CD4-positive, alpha-beta T cell treated with Interleukin-15 for 4 hours (primary cell): ENCODE data around the gene MED12L.

Experiments used
- DNase-seq: peaks from one replicate; pipeline ENCODE4 v3.0.0-alpha.2; 2020; ENCODE audit warnings: low spot score

Gene MED12L

GRCh38 chr3:151462278-151462780, 376.9 kb downstream of the MED12L start:
- no peak for DNase-seq

- DNase-seq = no peak
Observed at GRCh38 chr3:151462991-151463390, 377.5 kb downstream of the MED12L start.

- no peak for DNase-seq
Observed at GRCh38 chr3:151467069-151467468, 381.6 kb downstream of the MED12L start.

- peak; percentile 63 for DNase-seq
Observed at GRCh38 chr3:151468284-151468917, 382.9 kb downstream of the MED12L start.

- no peak for DNase-seq
Observed at GRCh38 chr3:151476344-151477018, 391.0 kb downstream of the MED12L start.

GRCh38 chr3:151477591-151478334, 392.3 kb downstream of the MED12L start:
- no peak for DNase-seq

GRCh38 chr3:151478335-151478697, 392.9 kb downstream of the MED12L start:
- DNase-seq = no peak

GRCh38 chr3:151479452-151479851, 394.0 kb downstream of the MED12L start:
- DNase-seq = no peak

- DNase-seq = no peak
Observed at GRCh38 chr3:151480492-151480891, 395.0 kb downstream of the MED12L start.

GRCh38 chr3:151483488-151483887, 398.0 kb downstream of the MED12L start:
- DNase-seq = no peak

- no peak for DNase-seq
Observed at GRCh38 chr3:151483961-151484520, 398.6 kb downstream of the MED12L start.
